Endothelial cell of umbilical vein (primary cell): ENCODE data around the gene DCLK1.

Experiments
- EZH2 ChIP-seq: IDR thresholded peaks from 2 replicates; pipeline ENCODE4 v1.6.1; 2012; ENCODE audit warnings: borderline replicate concordance, low read depth, mild to moderate bottlenecking, moderate library complexity, low read length, inconsistent platforms; ENCODE audit not compliant: severe bottlenecking
- GATA2 ChIP-seq: IDR thresholded peaks from 2 replicates; pipeline ENCODE4 v1.7.0; 2011; ENCODE audit warnings: low read depth, mild to moderate bottlenecking, moderate library complexity, mixed read lengths, low read length; ENCODE audit not compliant: insufficient read length, insufficient read depth
- MYC ChIP-seq: IDR thresholded peaks from one replicate; pipeline ENCODE4 v1.6.1; 2011; ENCODE audit warnings: mild to moderate bottlenecking, low read depth, low read length
- POLR2A ChIP-seq: IDR thresholded peaks from 2 replicates; pipeline ENCODE4 v1.6.1; 2012; ENCODE audit warnings: low read depth, mild to moderate bottlenecking, control low read depth, low read length
- POLR2AphosphoS5 ChIP-seq: IDR thresholded peaks from 2 replicates; pipeline ENCODE4 v1.6.1; 2012; ENCODE audit warnings: low read depth, mild to moderate bottlenecking, control low read depth, low read length, moderate library complexity; ENCODE audit not compliant: insufficient read depth
- TF ChIP-seq, protein P1 (sequence below), 2 donors: IDR thresholded peaks; 1 replicate in 1 of 2; 2 replicates in 1 of 2; pipeline ENCODE4 v1.5.1; 2011; ENCODE audit warnings: low read length in 2 of 2, mild to moderate bottlenecking in 2 of 2, moderate library complexity in 2 of 2, control low read depth in 1 of 2, inconsistent platforms in 1 of 2, low read depth in 1 of 2; ENCODE audit not compliant: insufficient read depth in 1 of 2; ENCODE audit errors: extremely low read depth in 1 of 2
- TF ChIP-seq, protein P2 (sequence below): IDR thresholded peaks from 2 replicates; pipeline ENCODE4 v1.6.1; 2011; ENCODE audit not compliant: insufficient read depth, insufficient read length

DNA sequence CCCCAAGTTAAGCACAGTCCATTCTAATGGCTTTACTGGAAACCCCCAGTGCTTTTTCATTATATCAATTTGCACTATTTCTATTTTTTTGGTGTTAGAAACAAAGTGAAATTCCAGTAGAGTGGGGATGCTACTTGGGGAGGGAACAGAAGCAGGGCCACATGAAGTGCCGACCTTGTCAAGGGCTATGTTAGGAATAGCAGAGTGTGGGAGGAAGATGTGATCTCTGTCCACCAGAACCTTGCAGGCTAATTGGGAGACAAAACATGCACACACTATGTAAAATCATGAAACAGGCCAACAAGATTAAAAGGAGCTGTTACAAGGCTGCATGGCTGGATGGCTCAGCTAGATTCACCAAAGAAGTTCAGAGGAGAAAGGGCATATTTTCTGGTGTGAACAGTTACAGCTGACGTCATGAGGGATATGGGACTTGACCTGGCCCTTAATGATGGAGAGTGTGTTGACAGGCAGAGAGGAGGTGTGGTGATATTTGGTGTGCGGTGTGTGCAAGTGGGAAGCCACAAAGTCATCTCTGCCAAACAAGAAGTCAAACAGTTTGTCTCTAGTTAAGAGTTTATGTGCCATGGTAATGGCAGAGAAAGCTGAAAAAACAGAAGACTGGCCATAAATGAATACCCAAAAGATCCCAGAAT, 336.3 kb downstream of the DCLK1 start:
- TF ChIP-seq, protein P1, sequence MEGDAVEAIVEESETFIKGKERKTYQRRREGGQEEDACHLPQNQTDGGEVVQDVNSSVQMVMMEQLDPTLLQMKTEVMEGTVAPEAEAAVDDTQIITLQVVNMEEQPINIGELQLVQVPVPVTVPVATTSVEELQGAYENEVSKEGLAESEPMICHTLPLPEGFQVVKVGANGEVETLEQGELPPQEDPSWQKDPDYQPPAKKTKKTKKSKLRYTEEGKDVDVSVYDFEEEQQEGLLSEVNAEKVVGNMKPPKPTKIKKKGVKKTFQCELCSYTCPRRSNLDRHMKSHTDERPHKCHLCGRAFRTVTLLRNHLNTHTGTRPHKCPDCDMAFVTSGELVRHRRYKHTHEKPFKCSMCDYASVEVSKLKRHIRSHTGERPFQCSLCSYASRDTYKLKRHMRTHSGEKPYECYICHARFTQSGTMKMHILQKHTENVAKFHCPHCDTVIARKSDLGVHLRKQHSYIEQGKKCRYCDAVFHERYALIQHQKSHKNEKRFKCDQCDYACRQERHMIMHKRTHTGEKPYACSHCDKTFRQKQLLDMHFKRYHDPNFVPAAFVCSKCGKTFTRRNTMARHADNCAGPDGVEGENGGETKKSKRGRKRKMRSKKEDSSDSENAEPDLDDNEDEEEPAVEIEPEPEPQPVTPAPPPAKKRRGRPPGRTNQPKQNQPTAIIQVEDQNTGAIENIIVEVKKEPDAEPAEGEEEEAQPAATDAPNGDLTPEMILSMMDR (IDR thresholded peaks at IDR 0.05; ENCODE audit: extremely low read depth in 1 of 2, insufficient read depth in 1 of 2, low read depth in 1 of 2, low read length in 2 of 2): no peak
- TF ChIP-seq EZH2 (no peak), POLR2A (no peak), GATA2 (no peak), POLR2AphosphoS5 (no peak), MYC (no peak)
- TF ChIP-seq, protein P2, sequence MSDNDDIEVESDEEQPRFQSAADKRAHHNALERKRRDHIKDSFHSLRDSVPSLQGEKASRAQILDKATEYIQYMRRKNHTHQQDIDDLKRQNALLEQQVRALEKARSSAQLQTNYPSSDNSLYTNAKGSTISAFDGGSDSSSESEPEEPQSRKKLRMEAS: no peak
